ENCODE results near the gene ANKH.
"Not testable (repeated sequence)": the region's sequence is repeated elsewhere in the genome, so short reads cannot be mapped to it uniquely, and the experiment has no call there.

GRCh38 chr5:14837423-14838122 lies 34.0 kb downstream of the ANKH start:
- not testable (repeated sequence) for TF ChIP-seq CTCF, EZH2, EZH2phosphoT487 (IDR thresholded peaks at IDR 0.05)

Data from neural progenitor cell (in vitro differentiated cells).